Measurements from ENCODE around the gene KCNC1.

GRCh38 chr11:17777738-17778091 is 43.1 kb downstream of the KCNC1 start:
- TF ChIP-seq POLR2A (IDR thresholded peaks at IDR 0.05) (no peak), CTCF (IDR thresholded peaks at IDR 0.05) (no peak)

Measured in thyroid gland (tissue), 4 donors.